ENCODE measurements around the gene SPINK4.

The SPINK4 gene

GRCh38 chr9:33239921-33240320 lies at the start of gene SPINK4:
TSS of gene SPINK4 (plus strand) at chr9:33240167. CDS start at chr9:33240209, 42 bp downstream.
- no peak for DNase-seq

- no peak for DNase-seq
Observed at GRCh38 chr9:33192493-33193255, 47.3 kb upstream of the SPINK4 start.

- no peak for DNase-seq
Observed at GRCh38 chr9:33193818-33194217, 46.1 kb upstream of the SPINK4 start.

GRCh38 chr9:33196736-33197135 lies 43.2 kb upstream of the SPINK4 start:
- DNase-seq: no peak

GRCh38 chr9:33197279-33198152 lies 42.5 kb upstream of the SPINK4 start:
- DNase-seq: peak; percentile 72

GRCh38 chr9:33198165-33198564 lies 41.8 kb upstream of the SPINK4 start:
- DNase-seq: no peak

- no peak for DNase-seq
Observed at GRCh38 chr9:33202018-33202417, 37.9 kb upstream of the SPINK4 start.

- DNase-seq: peak; percentile 62
Observed at GRCh38 chr9:33202552-33203201, 37.3 kb upstream of the SPINK4 start.

- DNase-seq: no peak
Observed at GRCh38 chr9:33209394-33209793, 30.6 kb upstream of the SPINK4 start.

- DNase-seq: no peak
Observed at GRCh38 chr9:33210006-33210715, 29.8 kb upstream of the SPINK4 start.

GRCh38 chr9:33211695-33212393 lies 28.1 kb upstream of the SPINK4 start:
- DNase-seq: no peak

GRCh38 chr9:33220681-33221567 lies 19.0 kb upstream of the SPINK4 start:
- no peak for DNase-seq

GRCh38 chr9:33221568-33221884 lies 18.4 kb upstream of the SPINK4 start:
- DNase-seq: no peak

GRCh38 chr9:33222031-33222430 lies 17.9 kb upstream of the SPINK4 start:
- DNase-seq: no peak

- DNase-seq: no peak
Observed at GRCh38 chr9:33223696-33224095, 16.3 kb upstream of the SPINK4 start.

- peak; percentile 70 for DNase-seq
Observed at GRCh38 chr9:33225319-33226147, 14.4 kb upstream of the SPINK4 start.

- no peak for DNase-seq
Observed at GRCh38 chr9:33227008-33227398, 13.0 kb upstream of the SPINK4 start.

- DNase-seq: no peak
Observed at GRCh38 chr9:33227741-33228140, 12.2 kb upstream of the SPINK4 start.

GRCh38 chr9:33228606-33229005 lies 11.4 kb upstream of the SPINK4 start:
- DNase-seq: no peak

- no peak for DNase-seq
Observed at GRCh38 chr9:33229359-33230114, 10.4 kb upstream of the SPINK4 start.

Measured in right forelimb (tissue), 1 donor.